ENCODE results near the gene TMEM165. TPM values are rescaled to one million over a fixed set of nuclear protein-coding genes. Genes with fewer than 3 reads are reported as not detected.

Gene TMEM165
- total RNA-seq, 5 donors from 2014 or later (not counting 1 experiment from before 2014, with no cell fraction given): 48.5 to 65.0 (median 56.8) TPM

GRCh38 chr4:55385201-55385649 lies 10.5 kb upstream of the TMEM165 start:
- H3K9me3 Mint-ChIP-seq: no peaks in the 10 kb centered on the region
- DNase-seq (no peak), ATAC-seq (replicated peaks in 1 of 4) (no peak)
- H3K36me3 Mint-ChIP-seq: no peaks in the 10 kb centered on the region
- no peaks in the 10 kb centered on the region for H3K4me1 ChIP-seq (ENCODE audit: control insufficient read depth in 1 of 2, extremely low read depth in 1 of 2, insufficient read depth in 2 of 2, low read length in 2 of 2)
- ChIA-PET CTCF (no interaction called here), POLR2A (no interaction called here)
- no peak overlapping the region for H3K4me3 Mint-ChIP-seq
- WGBS (ENCODE audit: insufficient coverage): 86% methylated on average over 1 of the region's 3 CpGs
- H3K27ac ChIP-seq (ENCODE audit: low read length): no peak overlapping the region
- H3K27me3 Mint-ChIP-seq: no peaks in the 10 kb centered on the region
- H3K4me1 Mint-ChIP-seq: no peaks in the 10 kb centered on the region
- no peak overlapping the region for H3K4me3 ChIP-seq (ENCODE audit: control insufficient read depth in 1 of 2, extremely low read depth in 1 of 2, low read length in 1 of 2)
- H3K27ac Mint-ChIP-seq: no peak overlapping the region
- no peaks in the 10 kb centered on the region for H3K27me3 ChIP-seq (replicated peaks in 1 of 2; ENCODE audit: control insufficient read depth in 2 of 2, extremely low read depth in 1 of 2, insufficient read depth in 2 of 2, low read length in 1 of 2)
- no peaks in the 10 kb centered on the region for H3K36me3 ChIP-seq (ENCODE audit: control insufficient read depth in 2 of 2, extremely low read depth in 1 of 2, insufficient read depth in 1 of 2, low read length in 1 of 2)
- no peaks in the 10 kb centered on the region for H3K9me3 ChIP-seq

- no peaks in the 10 kb centered on the region for H3K36me3 Mint-ChIP-seq
- Histone ChIP-seq H3K4me3 (ENCODE audit: control insufficient read depth in 1 of 2, extremely low read depth in 1 of 2, low read length in 1 of 2) (no peak overlapping the region), H3K9me3 (no peaks in the 10 kb centered on the region), H3K4me1 (ENCODE audit: control insufficient read depth in 1 of 2, extremely low read depth in 1 of 2, insufficient read depth in 2 of 2, low read length in 2 of 2) (no peaks in the 10 kb centered on the region), H3K27me3 (replicated peaks in 1 of 2; ENCODE audit: control insufficient read depth in 2 of 2, extremely low read depth in 1 of 2, insufficient read depth in 2 of 2, low read length in 1 of 2) (no peaks in the 10 kb centered on the region), H3K36me3 (ENCODE audit: control insufficient read depth in 2 of 2, extremely low read depth in 1 of 2, insufficient read depth in 1 of 2, low read length in 1 of 2) (no peaks in the 10 kb centered on the region), H3K27ac (ENCODE audit: low read length) (no peak overlapping the region)
- no peaks in the 10 kb centered on the region for H3K4me1 Mint-ChIP-seq
- peak in 2 of 4 experiments; percentile 52 to 60 for ATAC-seq (replicated peaks in 1 of 4)
- H3K27ac Mint-ChIP-seq: no peak overlapping the region
- POLR2A ChIA-PET: interaction anchor here in 1 of 2 donors (0.6 to 0.9 kb wide), 2 partner anchors 159 to 475 kb away, joined by 3 to 4 read pairs; no protein-coding TSS in a partner anchor
- CTCF ChIA-PET: interaction anchor here in 1 of 2 donors (1.0 kb wide), 1 partner anchor 9 kb away, joined by 8 read pairs; the partner anchor contains the start of gene TMEM165
- no peak overlapping the region for H3K4me3 Mint-ChIP-seq
- DNase-seq: peak in 1 of 35 experiments; percentile 18
- no peaks in the 10 kb centered on the region for H3K9me3 Mint-ChIP-seq
- no peaks in the 10 kb centered on the region for H3K27me3 Mint-ChIP-seq
These were observed 9.7 kb upstream of the TMEM165 start for GRCh38 chr4:55386073-55386472.

GRCh38 chr4:55386840-55387239 lies 8.9 kb upstream of the TMEM165 start:
- Histone ChIP-seq H3K4me3 (ENCODE audit: control insufficient read depth in 1 of 2, extremely low read depth in 1 of 2, low read length in 1 of 2) (no peak overlapping the region), H3K9me3 (no peaks in the 10 kb centered on the region), H3K4me1 (ENCODE audit: control insufficient read depth in 1 of 2, extremely low read depth in 1 of 2, insufficient read depth in 2 of 2, low read length in 2 of 2) (no peaks in the 10 kb centered on the region), H3K27ac (ENCODE audit: low read length) (no peak overlapping the region), H3K27me3 (replicated peaks in 1 of 2; ENCODE audit: control insufficient read depth in 2 of 2, extremely low read depth in 1 of 2, insufficient read depth in 2 of 2, low read length in 1 of 2) (no peaks in the 10 kb centered on the region), H3K36me3 (ENCODE audit: control insufficient read depth in 2 of 2, extremely low read depth in 1 of 2, insufficient read depth in 1 of 2, low read length in 1 of 2) (no peaks in the 10 kb centered on the region)
- ChIA-PET POLR2A (interaction anchor here in 1 of 2 donors (0.9 kb wide), 1 partner anchor 159 kb away, joined by 4 read pairs; no protein-coding TSS in a partner anchor), CTCF (interaction anchor here in 1 of 2 donors (1.1 kb wide), 1 partner anchor 1365 kb away, joined by 4 read pairs; no protein-coding TSS in a partner anchor)
- no peak overlapping the region for H3K4me3 Mint-ChIP-seq
- ATAC-seq (replicated peaks in 1 of 4) (no peak), DNase-seq (no peak)
- no CpG with 5 or more reads among the region's 2 CpGs for WGBS (ENCODE audit: insufficient coverage)
- H3K4me1 Mint-ChIP-seq: no peaks in the 10 kb centered on the region
- no peaks in the 10 kb centered on the region for H3K27me3 Mint-ChIP-seq
- no peaks in the 10 kb centered on the region for H3K36me3 Mint-ChIP-seq
- H3K27ac Mint-ChIP-seq: no peak overlapping the region
- H3K9me3 Mint-ChIP-seq: no peaks in the 10 kb centered on the region

GRCh38 chr4:55393461-55394320 lies 2.1 kb upstream of the TMEM165 start:
- Histone ChIP-seq H3K4me3 (ENCODE audit: control insufficient read depth in 1 of 2, extremely low read depth in 1 of 2, low read length in 1 of 2) (no peak overlapping the region), H3K9me3 (no peaks in the 10 kb centered on the region), H3K36me3 (ENCODE audit: control insufficient read depth in 2 of 2, extremely low read depth in 1 of 2, insufficient read depth in 1 of 2, low read length in 1 of 2) (no peaks in the 10 kb centered on the region), H3K27ac (ENCODE audit: low read length) (no peak overlapping the region), H3K4me1 (ENCODE audit: control insufficient read depth in 1 of 2, extremely low read depth in 1 of 2, insufficient read depth in 2 of 2, low read length in 2 of 2) (peaks cover 20% of the 10 kb centered on the region in 2 experiments), H3K27me3 (replicated peaks in 1 of 2; ENCODE audit: control insufficient read depth in 2 of 2, extremely low read depth in 1 of 2, insufficient read depth in 2 of 2, low read length in 1 of 2) (no peaks in the 10 kb centered on the region)
- Mint-ChIP-seq H3K27me3 (no peaks in the 10 kb centered on the region), H3K36me3 (peaks cover 7% of the 10 kb centered on the region), H3K4me1 (peaks cover 28 to 31% (median 30%) of the 10 kb centered on the region in 3 donors), H3K9me3 (no peaks in the 10 kb centered on the region), H3K4me3 (peak overlapping the region in 2 of 3 donors; percentile 37 to 48), H3K27ac (peak overlapping the region in 1 of 2 donors; percentile 13)
- 100% methylated on average over 1 of the region's 4 CpGs for WGBS (ENCODE audit: insufficient coverage)
- POLR2A ChIA-PET: interaction anchor here in 1 of 2 donors (0.5 kb wide), 1 partner anchor 17 kb away, joined by 4 read pairs; no protein-coding TSS in a partner anchor
- CTCF ChIA-PET: interaction anchor here (0.6 to 1.6 kb wide), 5 partner anchors 12 to 1483 kb away, joined by 3 to 6 read pairs (median 3); partner anchors contain the start of gene SRD5A3 (in 1 of the 2)
- DNase-seq (no peak), ATAC-seq (replicated peaks in 1 of 4) (no peak)

- Mint-ChIP-seq H3K9me3 (no peaks in the 10 kb centered on the region), H3K27me3 (no peaks in the 10 kb centered on the region), H3K36me3 (peaks cover 11% of the 10 kb centered on the region), H3K4me3 (peak overlapping the region; percentile 95 to 97 (median 96)), H3K27ac (peak overlapping the region; percentile 95 to 99), H3K4me1 (peaks cover 36 to 40% (median 39%) of the 10 kb centered on the region in 3 donors)
- Histone ChIP-seq H3K27me3 (replicated peaks in 1 of 2; ENCODE audit: control insufficient read depth in 2 of 2, extremely low read depth in 1 of 2, insufficient read depth in 2 of 2, low read length in 1 of 2) (no peaks in the 10 kb centered on the region), H3K36me3 (ENCODE audit: control insufficient read depth in 2 of 2, extremely low read depth in 1 of 2, insufficient read depth in 1 of 2, low read length in 1 of 2) (no peaks in the 10 kb centered on the region), H3K27ac (ENCODE audit: low read length) (peak overlapping the region; percentile 79), H3K9me3 (no peaks in the 10 kb centered on the region), H3K4me3 (ENCODE audit: control insufficient read depth in 1 of 2, extremely low read depth in 1 of 2, low read length in 1 of 2) (peak overlapping the region; percentile 42 to 81), H3K4me1 (ENCODE audit: control insufficient read depth in 1 of 2, extremely low read depth in 1 of 2, insufficient read depth in 2 of 2, low read length in 2 of 2) (peaks cover 26% of the 10 kb centered on the region in 2 experiments)
- ATAC-seq (replicated peaks in 1 of 4): no peak
- CTCF ChIA-PET: interaction anchor here (0.5 to 2.2 kb wide), 14 partner anchors 9 to 1522 kb away, joined by 3 to 26 read pairs (median 4); partner anchors contain the start of genes SRD5A3 (in 2 of the 2), PAICS (in 1 of the 2) and PPAT (in 1 of the 2)
- DNase-seq: no peak
- POLR2A ChIA-PET: interaction anchor here (0.5 to 1.0 kb wide), 7 partner anchors 11 to 471 kb away, joined by 3 to 4 read pairs (median 3); no protein-coding TSS in a partner anchor
- WGBS (ENCODE audit: insufficient coverage): 0% methylated on average over 2 of the region's 4 CpGs
These were observed 584 bp upstream of the TMEM165 start for GRCh38 chr4:55395218-55395528.
